Skin epidermis (tissue), 12 donors: ENCODE results near the gene CHIC2.
"Not testable (repeated sequence)": the region's sequence is repeated elsewhere in the genome, so short reads cannot be mapped to it uniquely, and the experiment has no call there.

Experiments used
- H3K27ac ChIP-seq, 21 experiments: fragments of 200-600 bp; sonication (generic) in 11 of 21; one replicate each; pipeline ENCODE4 v1.5.0; 2020; ENCODE audit warnings: mild to moderate bottlenecking in 3 of 21, inconsistent platforms in 2 of 21, moderate library complexity in 2 of 21
- H3K4me3 ChIP-seq, 7 experiments: fragments of 200-600 bp; sonication (generic) in 2 of 7; one replicate each; pipeline ENCODE4 v1.5.0; 2020; ENCODE audit warnings: inconsistent platforms in 2 of 7, mild to moderate bottlenecking in 2 of 7, moderate library complexity in 1 of 7

The CHIC2 gene

DNA sequence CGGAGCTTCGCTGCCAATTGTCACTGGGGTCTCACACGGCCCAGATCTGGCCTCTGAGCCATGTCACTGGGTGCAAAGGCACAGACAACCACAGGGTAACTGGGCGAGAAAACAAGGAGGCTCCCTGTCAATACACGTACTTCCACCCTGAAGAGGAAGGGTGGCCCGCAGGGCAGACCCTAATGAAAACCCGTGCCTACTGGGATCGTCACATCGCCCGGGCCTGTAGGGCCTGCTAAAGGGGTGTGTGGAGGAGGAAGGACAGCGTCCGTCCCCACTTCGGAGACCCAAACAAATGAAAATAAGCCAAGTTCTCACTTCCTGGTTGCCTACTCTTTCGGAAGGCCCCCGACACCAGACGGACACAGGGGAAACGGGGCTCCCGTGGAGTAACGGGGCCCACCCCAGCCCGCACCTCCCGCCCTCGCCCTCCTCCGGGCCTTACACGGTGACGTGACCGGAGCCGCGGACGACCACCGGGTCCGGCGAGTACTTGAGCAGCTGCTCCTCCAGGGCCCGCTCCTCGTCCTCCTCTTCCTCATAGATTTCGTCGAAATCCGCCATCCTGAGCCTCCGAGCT, 578 bp downstream of the CHIC2 start:
- Histone ChIP-seq H3K27ac (peak overlapping the region; percentile 88 to 100 (median 97)), H3K4me3 (peak overlapping the region; percentile 68 to 99 (median 91))

DNA sequence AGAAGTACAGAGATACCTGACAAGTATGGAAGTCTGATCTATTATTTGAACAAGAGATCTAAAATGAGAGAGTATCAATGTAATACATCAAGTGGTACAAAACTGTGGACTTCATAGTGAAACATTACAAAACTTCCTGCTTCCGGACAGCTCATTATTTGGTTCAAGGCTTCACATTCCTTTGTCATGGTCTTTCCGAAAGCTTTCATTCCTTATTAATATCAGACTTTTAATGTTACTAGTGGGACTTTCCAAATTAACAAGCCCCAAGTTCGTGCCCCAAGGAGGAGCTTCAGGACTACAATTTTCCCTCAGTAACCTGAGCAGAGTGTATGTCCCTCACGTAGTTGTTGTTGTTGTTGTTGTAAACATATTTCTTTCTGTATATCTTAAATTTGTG, 1.2 kb downstream of the CHIC2 start:
- peak overlapping the region; percentile 68 to 99 (median 91) for H3K4me3 ChIP-seq
- peak overlapping the region; percentile 88 to 100 (median 97) for H3K27ac ChIP-seq

DNA sequence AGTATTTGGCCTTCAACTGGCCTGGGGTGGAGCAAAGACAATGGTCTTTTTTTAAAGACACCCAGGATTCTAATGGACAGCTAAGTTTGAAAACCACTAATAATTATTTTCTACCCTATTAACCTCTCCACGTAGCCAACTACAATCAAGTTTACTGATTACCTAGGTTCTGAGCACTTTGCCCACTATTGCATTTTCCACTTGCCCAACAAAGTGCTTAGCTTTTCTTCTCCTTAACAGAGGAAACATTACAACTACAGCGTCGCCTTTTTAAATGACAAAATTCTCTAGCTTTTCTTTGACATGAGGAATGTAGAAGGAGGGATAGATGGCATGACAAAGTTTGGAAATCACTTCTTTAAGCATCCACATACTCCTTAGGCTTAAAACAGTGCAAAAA, 2.0 kb downstream of the CHIC2 start:
- Histone ChIP-seq H3K27ac (peak overlapping the region in 12 of 21 experiments; percentile 8 to 100 (median 98)), H3K4me3 (peak overlapping the region; percentile 68 to 99 (median 91))

DNA sequence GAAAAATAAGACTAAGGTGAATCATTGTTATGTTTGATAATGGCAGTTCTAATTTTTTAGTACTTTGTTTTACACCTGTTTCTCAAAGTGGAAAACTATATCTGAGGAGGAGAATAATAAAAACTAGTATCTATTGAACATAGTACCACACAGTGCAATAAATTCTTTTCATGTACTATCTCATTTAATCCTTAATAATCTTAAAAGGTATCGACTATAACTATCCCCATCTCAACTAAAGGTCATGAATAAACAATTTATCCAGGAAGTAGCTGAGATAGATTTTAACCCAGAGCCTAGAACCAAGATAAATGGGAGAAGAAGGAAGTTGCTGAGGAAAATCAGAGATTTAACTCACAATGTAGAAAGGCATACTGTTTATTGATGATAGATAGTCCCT, 2.5 kb downstream of the CHIC2 start:
- H3K4me3 ChIP-seq, result peak overlapping the region in 2 of 7 experiments; percentile 74 to 96

DNA sequence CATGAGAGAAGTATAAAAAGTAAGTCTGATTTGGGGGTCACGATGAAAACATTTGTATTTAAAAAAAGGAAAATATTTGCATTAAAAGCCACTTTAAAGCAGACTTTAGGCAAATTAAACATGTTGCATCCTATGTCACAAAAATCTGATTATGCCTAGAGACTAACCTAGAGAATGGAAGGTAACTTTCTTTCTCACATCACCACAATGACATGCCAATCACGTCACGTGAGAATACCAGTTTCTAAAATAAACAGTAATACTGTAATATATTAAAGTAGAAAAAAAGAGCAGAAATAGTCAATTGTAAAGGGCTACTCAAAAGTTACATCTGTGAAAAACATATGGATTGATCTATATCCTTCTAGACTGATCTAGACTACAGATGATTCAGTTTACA, 3.3 kb downstream of the CHIC2 start:
- Histone ChIP-seq H3K27ac (no peak overlapping the region), H3K4me3 (no peak overlapping the region)

More for the DNA sequence above, 2.5 kb downstream of the CHIC2 start:
- H3K27ac ChIP-seq, result no peak overlapping the region

DNA sequence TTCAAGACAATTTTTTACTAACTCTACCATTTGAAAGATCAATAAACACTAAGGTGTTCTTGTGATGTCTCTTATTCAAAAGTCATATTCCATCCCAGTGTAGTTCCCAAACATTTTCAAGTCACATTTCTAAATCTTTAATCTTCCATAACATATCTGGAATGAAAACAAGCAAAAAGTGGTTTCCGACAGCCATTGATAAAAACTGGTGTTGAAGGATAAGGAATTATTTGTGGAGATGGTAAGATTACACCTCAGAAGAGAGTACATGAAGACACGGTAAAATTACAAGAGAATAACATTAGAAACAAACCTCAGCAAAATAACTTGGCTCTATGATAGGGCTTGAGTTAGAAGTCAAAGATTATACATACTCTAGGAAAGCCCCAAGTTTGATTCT, 4.3 kb downstream of the CHIC2 start:
- H3K4me3 ChIP-seq, result no peak overlapping the region
- H3K27ac ChIP-seq, result no peak overlapping the region

DNA sequence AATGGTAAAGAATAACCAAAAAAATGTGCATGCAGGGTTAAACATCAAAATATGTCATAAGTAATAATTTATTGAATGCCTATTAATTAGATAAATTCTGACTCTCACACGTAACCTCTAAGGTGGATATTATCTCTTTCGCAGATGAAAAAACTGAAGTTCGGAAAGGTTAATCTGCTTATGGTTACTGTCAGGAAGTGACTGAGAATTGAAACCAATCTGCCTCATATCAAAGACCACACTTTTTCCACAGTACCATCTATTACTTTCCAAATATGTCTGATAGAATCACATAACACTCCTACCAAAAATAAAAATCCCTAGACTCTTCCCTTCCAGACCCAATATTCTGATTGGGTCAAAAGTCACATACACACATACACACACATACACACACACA, 6.2 kb downstream of the CHIC2 start:
- H3K4me3 ChIP-seq, result no peak overlapping the region

DNA sequence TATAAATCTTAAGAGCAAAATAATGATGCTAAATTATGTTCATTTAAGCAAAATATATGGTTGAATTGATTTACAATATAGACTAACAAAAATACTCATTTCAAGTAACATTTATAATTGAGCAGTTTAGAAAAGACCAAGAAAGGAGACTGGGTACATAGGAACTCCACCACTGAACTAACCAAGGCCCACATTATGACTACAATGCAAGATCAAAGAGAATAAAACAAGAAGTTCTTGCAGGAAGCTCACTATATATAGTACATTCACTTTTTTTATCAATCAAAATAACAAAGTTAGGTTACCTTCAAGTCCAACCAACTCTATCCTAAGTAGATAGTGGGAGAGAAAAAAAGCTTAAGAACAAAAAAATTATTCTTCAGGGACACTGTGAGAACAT, 8.0 kb downstream of the CHIC2 start:
- H3K4me3 ChIP-seq, result no peak overlapping the region
- no peak overlapping the region for H3K27ac ChIP-seq

More for the DNA sequence above, 6.2 kb downstream of the CHIC2 start:
- H3K27ac ChIP-seq, result no peak overlapping the region

DNA sequence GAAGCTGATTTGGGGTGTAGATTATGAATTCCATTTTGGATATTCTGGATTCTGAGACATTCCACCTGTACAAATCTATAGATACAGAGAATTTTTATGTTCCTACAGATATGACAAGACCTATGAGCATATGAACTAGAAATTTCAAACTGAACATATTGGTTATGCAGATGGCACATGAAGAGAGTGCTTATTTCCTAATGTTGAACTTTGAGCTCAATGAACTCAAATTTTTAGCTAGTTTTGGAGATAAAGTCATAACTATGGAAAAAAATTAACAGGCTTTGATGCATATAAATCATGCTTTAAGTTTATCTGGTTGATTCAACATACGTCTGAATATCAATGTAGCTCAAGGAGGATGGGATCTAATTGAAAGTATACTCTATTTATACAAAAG, 8.9 kb downstream of the CHIC2 start:
- no peak overlapping the region for H3K27ac ChIP-seq
- H3K4me3 ChIP-seq, result no peak overlapping the region

DNA sequence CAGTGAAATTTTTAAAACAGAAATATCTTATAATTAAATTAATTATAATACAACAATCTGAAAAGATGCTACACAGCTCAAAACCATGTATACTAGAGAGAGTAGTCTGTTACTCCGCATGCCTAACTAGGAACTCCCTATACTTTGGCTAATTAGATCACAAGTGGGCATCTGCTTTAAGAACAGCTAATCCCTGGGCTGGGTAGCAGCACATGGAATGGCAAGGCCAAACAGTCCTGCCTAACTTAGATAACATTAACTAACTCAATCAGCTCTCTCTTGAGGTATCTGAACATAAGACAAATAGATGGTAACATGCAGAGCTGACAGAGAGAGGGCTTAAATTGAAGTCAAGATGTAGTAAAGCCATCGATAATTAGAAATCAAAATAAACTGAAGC, 9.9 kb downstream of the CHIC2 start:
- no peak overlapping the region for H3K4me3 ChIP-seq
- no peak overlapping the region for H3K27ac ChIP-seq

DNA sequence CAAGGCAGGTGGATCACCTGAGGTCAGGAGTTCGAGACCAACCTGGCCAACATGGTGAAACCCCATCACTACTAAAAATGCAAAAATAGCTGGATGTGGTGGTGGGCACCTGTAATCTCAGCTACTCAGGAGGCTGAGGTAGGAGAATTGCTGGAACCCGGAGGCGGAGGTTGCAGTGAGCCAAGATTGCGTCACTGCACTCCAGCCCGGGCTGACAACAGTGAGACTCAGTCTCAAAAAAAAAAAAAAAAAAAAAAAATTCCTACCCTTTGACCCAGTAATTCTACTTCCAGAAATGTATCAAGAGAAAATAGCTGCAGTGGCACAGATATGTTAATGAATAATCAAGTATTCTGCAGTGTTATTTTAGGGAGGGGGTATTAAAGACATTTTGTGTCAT, 11.1 kb downstream of the CHIC2 start:
- not testable (repeated sequence) for H3K27ac ChIP-seq, H3K4me3 ChIP-seq

DNA sequence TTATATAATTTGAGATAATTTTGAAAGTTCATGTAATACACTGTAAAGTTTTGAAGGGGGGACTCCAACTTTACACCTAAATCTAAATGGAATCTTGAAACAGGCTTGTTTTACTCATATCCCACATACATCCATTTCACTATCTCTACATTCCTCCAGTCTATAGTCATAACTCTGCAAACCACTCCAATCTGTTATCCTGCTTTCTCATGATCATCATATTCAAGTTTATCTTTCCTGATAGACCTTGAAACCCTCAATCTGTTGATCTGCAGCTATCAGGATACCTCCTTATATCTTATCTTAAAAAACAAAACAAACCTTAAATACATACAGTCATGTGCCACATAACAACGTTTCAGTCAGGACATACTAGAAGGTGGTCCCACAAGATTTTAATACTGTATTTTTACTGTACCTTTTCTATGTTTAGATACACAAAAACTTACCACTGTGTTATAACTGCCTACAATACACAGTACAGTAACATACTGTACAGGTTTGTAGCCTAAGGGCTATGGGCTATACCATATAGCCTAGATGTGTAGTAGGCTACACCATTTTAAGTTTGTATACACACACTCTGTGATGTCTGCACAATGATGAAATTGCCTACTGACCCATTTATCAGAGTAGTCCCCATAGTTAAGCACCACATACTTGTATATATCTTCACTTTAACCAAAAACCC, 14.0 kb downstream of the CHIC2 start:
- no peak overlapping the region for H3K27ac ChIP-seq
- H3K4me3 ChIP-seq, result no peak overlapping the region

DNA sequence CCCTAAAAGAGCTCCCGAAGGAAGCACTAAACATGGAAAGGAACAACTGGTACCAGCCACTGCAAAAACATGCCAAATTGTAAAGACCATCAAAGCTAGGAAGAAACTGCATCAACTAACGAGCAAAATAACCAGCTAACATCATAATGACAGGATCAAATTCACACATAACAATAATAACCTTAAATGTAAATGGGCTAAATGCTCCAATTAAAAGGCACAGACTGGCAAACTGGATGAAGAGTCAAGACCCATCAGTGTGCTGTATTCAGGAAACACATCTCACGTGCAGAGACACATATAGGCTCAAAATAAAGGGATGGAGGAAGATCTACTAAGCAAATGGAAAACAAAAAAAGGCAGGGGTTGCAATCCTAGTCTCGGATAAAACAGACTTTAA, 20.8 kb downstream of the CHIC2 start:
- not testable (repeated sequence) for H3K4me3 ChIP-seq, H3K27ac ChIP-seq

DNA sequence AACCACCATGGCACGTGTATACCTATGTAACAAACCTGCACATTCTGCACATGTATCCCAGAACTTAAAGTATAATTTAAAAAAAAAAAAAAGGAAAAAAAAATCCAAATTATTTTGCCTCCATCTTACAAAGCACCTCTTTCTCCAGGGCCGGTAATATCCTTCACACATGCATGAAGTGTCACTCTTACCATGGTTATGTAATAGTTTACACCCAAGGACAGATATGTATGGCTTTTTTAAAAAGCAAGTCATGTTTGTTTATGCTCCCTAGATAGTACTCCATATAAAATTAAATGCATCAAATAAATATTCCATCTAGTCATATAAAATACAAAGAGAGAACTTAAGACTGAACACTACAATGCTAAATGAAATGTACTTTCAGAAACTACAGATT, 22.5 kb downstream of the CHIC2 start:
- Histone ChIP-seq H3K27ac (no peak overlapping the region), H3K4me3 (no peak overlapping the region)

DNA sequence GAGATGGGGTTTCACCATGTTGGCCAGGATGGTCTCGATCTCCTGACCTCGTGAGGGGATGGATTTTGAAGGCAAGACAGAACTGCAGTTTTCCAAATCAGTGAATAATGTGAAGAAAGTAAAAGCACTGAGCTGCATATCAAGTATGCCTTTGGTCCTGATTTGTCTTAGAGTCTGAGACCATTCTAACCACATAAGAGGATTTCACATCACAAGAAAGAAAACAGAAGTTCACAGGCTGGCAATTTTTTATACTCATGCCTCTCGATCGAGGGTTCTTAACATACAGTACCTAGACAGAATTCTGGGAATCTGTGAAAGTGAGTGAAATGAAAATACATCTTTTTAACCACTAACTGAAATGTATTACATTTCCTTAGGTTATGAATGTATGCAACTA, 23.3 kb downstream of the CHIC2 start:
- no peak overlapping the region for H3K27ac ChIP-seq
- H3K4me3 ChIP-seq, result no peak overlapping the region

DNA sequence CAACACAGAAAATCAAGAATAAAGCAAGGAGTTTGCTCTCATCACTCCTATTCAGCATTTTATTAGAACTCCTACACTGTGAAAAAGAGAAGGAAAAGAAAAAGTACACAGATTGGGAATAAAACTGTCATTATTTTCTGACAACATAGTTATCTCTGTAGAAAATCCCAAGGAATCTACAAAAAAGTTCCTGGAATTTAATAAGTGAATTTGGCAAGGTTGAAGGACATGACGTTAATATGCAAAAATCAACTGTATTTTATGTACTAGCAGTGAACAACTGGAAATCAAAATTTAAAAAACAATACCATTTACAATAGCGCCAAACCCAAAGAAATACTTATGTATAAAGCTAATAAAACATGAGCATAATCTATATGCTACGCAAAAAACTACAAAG, 26.3 kb downstream of the CHIC2 start:
- H3K27ac ChIP-seq, result no peak overlapping the region
- H3K4me3 ChIP-seq, result no peak overlapping the region

DNA sequence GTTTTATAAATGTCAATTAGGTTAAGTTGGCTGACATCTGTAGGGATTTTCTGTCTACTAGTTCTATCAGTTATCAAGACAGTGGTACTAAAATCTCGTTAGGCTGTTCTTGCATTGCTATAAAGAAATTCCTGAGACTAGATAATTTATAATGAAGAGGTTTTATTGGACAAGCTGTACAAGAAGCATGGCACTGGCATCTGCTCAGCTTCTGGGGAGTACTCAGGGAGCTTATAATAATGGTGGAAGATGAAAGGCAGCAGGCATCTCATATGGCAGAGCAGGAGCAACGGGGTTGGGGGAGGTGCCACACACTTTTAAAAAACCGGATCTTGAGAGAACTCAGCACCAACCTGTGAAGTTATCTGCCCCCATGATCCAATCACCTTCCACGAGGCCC, 28.2 kb downstream of the CHIC2 start:
- no peak overlapping the region for H3K4me3 ChIP-seq
- no peak overlapping the region for H3K27ac ChIP-seq

DNA sequence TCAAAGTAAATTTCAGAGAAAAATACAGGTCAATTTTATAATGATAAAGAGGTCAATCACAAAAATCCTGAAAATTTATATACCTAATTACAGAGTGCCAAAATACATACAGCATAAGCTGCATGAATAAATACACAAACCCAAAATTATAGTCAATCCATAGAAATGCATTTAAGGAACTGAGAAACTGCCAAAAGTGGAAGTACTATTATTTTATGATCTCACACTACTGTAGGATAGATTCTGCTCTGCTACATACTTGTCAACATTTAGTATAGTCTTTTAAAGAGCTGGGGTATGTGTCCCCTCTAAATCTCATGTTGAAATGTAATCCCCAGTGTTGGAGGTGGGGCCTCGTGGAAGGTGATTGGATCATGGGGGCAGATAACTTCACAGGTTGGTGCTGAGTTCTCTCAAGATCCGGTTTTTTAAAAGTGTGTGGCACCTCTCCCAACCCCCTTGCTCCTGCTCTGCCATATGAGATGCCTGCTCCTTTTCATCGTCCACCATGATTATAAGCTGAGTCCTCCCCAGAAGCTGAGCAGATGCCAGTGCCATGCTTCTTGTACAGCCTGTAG, 31.8 kb downstream of the CHIC2 start:
- no peak overlapping the region for H3K27ac ChIP-seq
- H3K4me3 ChIP-seq, result no peak overlapping the region

DNA sequence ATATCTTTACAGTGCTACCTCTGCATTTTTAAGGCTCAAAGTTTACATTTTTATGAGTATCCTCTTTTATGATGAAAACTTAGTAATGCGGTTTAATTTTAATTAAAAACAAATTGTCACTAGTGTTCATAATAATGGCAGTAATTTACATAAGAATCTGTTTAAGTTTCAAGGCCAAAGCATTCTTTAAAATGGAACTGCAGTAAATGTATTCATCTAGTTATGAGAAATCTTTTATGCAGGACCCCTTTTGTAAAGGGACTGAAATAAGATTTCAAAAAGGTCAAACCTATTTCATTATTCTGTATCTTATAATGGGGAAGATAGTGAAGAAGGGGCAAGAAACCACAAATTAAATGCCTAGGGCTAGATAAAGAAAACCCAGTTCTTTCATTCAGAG, 37.1 kb downstream of the CHIC2 start:
- no peak overlapping the region for H3K27ac ChIP-seq
- no peak overlapping the region for H3K4me3 ChIP-seq

DNA sequence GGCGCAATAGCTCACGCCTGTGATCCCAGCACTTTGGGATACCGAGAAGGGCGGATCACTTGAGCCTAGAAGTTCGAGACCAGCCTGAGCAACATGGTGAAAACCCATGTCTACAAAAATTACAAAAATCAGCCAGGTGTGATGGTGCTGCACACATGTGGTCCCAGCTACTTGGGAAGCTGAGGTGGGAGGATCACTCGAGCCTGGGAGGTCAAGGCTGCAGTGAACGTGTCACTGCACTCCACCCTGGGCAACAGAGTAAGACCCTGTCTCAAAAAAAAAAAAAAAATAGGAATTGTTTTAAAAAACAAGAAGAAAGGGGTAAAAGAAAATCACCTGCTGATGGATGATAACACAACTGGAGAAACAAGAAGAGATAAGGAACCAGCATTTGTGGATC, 38.8 kb downstream of the CHIC2 start:
- Histone ChIP-seq H3K27ac (no peak overlapping the region), H3K4me3 (no peak overlapping the region)

DNA sequence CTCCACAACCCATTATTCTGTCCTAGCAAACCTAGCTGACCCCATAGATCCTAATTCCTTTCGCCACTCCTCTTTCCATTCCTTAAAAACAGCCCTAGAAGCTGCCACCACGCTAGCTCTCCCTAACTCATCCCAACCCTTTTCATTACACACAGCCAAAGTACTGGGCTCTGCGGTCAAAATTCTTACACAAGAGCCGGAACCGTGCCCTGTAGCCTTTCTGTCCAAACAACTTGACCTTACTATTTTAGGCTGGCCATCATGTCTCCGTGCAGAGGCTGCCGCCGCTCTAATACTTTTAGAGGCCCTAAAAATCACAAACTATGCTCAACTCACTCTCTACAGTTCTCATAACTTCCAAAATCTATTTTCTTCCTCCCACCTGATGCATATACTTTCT, 41.4 kb downstream of the CHIC2 start:
- H3K4me3 ChIP-seq, H3K27ac ChIP-seq: not testable (repeated sequence)

DNA sequence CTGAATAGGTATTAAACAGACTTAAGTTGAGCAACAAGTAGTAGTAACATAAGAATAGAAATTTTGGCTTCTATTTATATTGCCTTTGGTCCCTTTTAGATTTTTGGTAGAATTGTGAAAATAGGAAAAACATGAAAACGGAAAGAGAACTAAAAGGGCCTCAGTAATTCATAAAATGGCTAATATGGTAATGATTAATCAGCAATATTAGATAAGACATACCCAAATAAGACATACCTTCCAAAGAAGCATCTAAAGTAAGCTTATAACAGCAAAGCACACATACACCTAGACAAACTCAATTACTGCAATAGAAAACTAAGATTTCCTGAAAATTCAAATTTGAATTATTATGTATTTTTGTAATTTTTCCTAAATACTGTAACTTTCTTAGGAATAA, 46.4 kb downstream of the CHIC2 start:
- Histone ChIP-seq H3K4me3 (no peak overlapping the region), H3K27ac (no peak overlapping the region)
